MM.1S (cell line): Measurements from ENCODE around the gene H1-8.
A peak's percentile ranks its signal among the peaks of the same experiment; 100 is the strongest.

Experiments used
- DNase-seq: peaks from one replicate; pipeline ENCODE4 v3.0.0-alpha.2; 2015
- H2AFZ ChIP-seq: fragments of 300-600 bp; sonication (generic); 2 replicates; pipeline ENCODE4 v1.6.0; 2016; ENCODE audit warnings: antibody characterized with exemption, low read length
- H3F3A ChIP-seq: fragments of 300-600 bp; sonication (generic); 2 replicates; pipeline ENCODE4 v1.6.1; 2016; ENCODE audit warnings: mild to moderate bottlenecking, antibody characterized with exemption, low read length, moderate library complexity, mixed read lengths; ENCODE audit not compliant: insufficient read depth
- H3K27ac ChIP-seq: fragments of 300-600 bp; sonication (generic); 2 replicates; pipeline ENCODE4 v1.5.1; 2016; ENCODE audit warnings: mild to moderate bottlenecking, low read length
- H3K27me3 ChIP-seq: fragments of 300-600 bp; sonication (generic); replicated peaks from 2 replicates; pipeline ENCODE4 v1.6.0; 2016; ENCODE audit warnings: low read length; ENCODE audit not compliant: insufficient read depth
- H3K36me3 ChIP-seq: fragments of 300-600 bp; sonication (generic); replicated peaks from 2 replicates; pipeline ENCODE4 v1.6.1; 2016; ENCODE audit warnings: mild to moderate bottlenecking, low read length, mixed read lengths; ENCODE audit not compliant: insufficient read depth
- H3K4me1 ChIP-seq: fragments of 300-600 bp; sonication (generic); 2 replicates; pipeline ENCODE4 v1.6.1; 2016; ENCODE audit warnings: low read length, mixed read lengths
- H3K4me2 ChIP-seq: fragments of 300-600 bp; sonication (generic); 2 replicates; pipeline ENCODE4 v1.6.0; 2016; ENCODE audit warnings: low read depth, low read length
- H3K4me3 ChIP-seq: fragments of 300-600 bp; sonication (generic); 2 replicates; pipeline ENCODE4 v1.5.1; 2016; ENCODE audit warnings: low read length, mixed read lengths
- H3K79me2 ChIP-seq: fragments of 300-600 bp; sonication (generic); 2 replicates; pipeline ENCODE4 v1.6.1; 2016; ENCODE audit warnings: mixed run types, low read length, mixed read lengths
- H3K9ac ChIP-seq: fragments of 300-600 bp; sonication (generic); 2 replicates; pipeline ENCODE4 v1.6.1; 2016; ENCODE audit warnings: low read length, mixed read lengths
- H3K9me2 ChIP-seq: fragments of 300-600 bp; sonication (generic); replicated peaks from 2 replicates; pipeline ENCODE4 v1.6.1; 2016; ENCODE audit warnings: mild to moderate bottlenecking, low read length, mixed read lengths; ENCODE audit not compliant: insufficient read depth
- H3K9me3 ChIP-seq: fragments of 300-600 bp; sonication (generic); replicated peaks from 2 replicates; pipeline ENCODE4 v1.6.1; 2016; ENCODE audit warnings: mild to moderate bottlenecking, low read length, mixed read lengths; ENCODE audit not compliant: insufficient read depth
- H4K20me1 ChIP-seq: fragments of 300-600 bp; sonication (generic); 2 replicates; pipeline ENCODE4 v1.6.1; 2016; ENCODE audit warnings: mild to moderate bottlenecking, low read length, moderate library complexity, mixed read lengths; ENCODE audit not compliant: insufficient read depth
- EZH2 ChIP-seq: fragments of 300-600 bp; sonication (generic); optimal IDR thresholded peaks from 2 replicates; pipeline ENCODE3; 2017; ENCODE audit warnings: low read depth, mild to moderate bottlenecking, antibody characterized with exemption, low read length, mixed read lengths
- EZH2phosphoT487 ChIP-seq: fragments of 300-600 bp; sonication (generic); IDR thresholded peaks from 2 replicates; pipeline ENCODE4 v1.6.1; 2018; ENCODE audit warnings: antibody characterized with exemption, low read length
- TF ChIP-seq, protein P1 (sequence below): fragments of 300-600 bp; sonication (generic); IDR thresholded peaks from 2 replicates; pipeline ENCODE4 v1.5.1; 2016; ENCODE audit warnings: antibody characterized with exemption, low read length, mixed read lengths

Gene H1-8

DNA sequence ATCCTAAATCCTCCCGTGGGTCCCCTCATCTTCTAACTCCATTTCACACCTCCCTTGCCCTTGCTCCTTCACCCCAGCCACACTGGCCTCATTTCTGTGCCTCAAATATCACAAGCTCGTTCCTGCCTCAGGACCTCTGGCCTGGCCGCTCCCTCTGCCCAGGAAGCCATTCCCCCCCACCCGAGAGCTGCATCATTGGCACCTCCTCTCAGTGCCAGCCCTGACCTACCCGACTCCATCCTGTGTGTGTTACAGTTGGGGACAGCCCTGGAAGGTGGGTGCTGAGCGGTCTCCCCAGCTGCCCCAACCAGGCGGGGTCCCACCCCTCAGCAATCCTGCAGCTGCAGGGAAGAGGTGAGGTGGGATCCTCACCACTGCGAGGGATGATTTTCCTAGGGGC is 49.0 kb downstream of the H1-8 start:
- Histone ChIP-seq H3K9ac (no peak overlapping the region), H2AFZ (no peak overlapping the region), H3K9me2 (no peaks in the 10 kb centered on the region), H3K79me2 (no peaks in the 10 kb centered on the region), H3K27me3 (no peaks in the 10 kb centered on the region), H3K4me2 (no peak overlapping the region), H4K20me1 (no peaks in the 10 kb centered on the region), H3F3A (no peaks in the 10 kb centered on the region), H3K4me1 (no peaks in the 10 kb centered on the region; the same call in 1 of the 2 replicates), H3K9me3 (no peaks in the 10 kb centered on the region), H3K4me3 (no peak overlapping the region), H3K36me3 (no peaks in the 10 kb centered on the region), H3K27ac (no peak overlapping the region)
- TF ChIP-seq EZH2phosphoT487 (no peak), EZH2 (no peak)
- TF ChIP-seq, protein P1, sequence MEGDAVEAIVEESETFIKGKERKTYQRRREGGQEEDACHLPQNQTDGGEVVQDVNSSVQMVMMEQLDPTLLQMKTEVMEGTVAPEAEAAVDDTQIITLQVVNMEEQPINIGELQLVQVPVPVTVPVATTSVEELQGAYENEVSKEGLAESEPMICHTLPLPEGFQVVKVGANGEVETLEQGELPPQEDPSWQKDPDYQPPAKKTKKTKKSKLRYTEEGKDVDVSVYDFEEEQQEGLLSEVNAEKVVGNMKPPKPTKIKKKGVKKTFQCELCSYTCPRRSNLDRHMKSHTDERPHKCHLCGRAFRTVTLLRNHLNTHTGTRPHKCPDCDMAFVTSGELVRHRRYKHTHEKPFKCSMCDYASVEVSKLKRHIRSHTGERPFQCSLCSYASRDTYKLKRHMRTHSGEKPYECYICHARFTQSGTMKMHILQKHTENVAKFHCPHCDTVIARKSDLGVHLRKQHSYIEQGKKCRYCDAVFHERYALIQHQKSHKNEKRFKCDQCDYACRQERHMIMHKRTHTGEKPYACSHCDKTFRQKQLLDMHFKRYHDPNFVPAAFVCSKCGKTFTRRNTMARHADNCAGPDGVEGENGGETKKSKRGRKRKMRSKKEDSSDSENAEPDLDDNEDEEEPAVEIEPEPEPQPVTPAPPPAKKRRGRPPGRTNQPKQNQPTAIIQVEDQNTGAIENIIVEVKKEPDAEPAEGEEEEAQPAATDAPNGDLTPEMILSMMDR, result no peak
- DNase-seq, result no peak

DNA sequence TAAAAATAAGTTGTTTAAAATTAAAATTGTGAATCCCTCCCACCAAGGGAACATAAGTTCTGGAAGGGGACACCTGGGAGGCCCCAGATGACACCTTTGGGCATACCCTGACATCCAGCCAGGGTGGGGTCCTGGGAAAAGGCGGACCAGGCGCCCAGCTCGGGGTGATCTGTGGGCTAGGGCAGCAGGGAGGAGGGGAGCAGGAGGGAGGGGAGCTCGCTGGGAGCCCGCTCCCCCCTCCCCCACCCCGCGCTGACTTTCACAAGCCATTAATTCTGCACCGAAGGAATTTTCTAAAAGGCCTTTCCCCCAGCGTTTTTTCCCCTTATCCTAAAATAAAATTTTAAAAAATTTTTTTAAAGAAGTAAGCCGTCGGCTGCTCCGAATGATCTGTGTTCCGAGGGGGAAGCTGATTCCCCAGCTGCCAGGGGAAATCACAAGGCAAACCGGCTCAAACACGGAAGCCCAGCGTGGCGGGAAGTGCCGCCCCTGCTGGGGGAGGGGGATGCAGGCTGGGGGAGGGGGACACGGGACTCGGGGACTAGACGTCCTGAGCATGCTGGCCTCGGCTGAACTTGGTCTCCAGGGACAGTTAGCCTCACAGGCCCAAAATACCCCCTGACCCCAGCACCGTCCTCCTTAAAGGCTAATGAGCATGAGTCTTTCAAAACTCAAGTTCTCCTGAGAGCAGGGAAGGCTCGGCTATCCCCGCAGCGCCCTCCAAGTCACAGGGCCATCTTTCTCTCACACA is 49.6 kb downstream of the H1-8 start:
- H3F3A ChIP-seq, result no peaks in the 10 kb centered on the region
- TF ChIP-seq, protein P1, result no peak
- no peak for TF ChIP-seq EZH2
- TF ChIP-seq EZH2phosphoT487, result no peak
- no peaks in the 10 kb centered on the region for H4K20me1 ChIP-seq
- no peak overlapping the region for H3K9ac ChIP-seq
- H3K79me2 ChIP-seq, result no peaks in the 10 kb centered on the region
- no peak overlapping the region for H2AFZ ChIP-seq
- no peaks in the 10 kb centered on the region for H3K27me3 ChIP-seq
- H3K4me2 ChIP-seq, result no peak overlapping the region
- DNase-seq, result no peak
- H3K36me3 ChIP-seq, result no peaks in the 10 kb centered on the region
- H3K27ac ChIP-seq, result no peak overlapping the region
- H3K4me1 ChIP-seq, result no peaks in the 10 kb centered on the region; the same call in 1 of the 2 replicates
- H3K4me3 ChIP-seq, result no peak overlapping the region
- H3K9me3 ChIP-seq, result no peaks in the 10 kb centered on the region
- H3K9me2 ChIP-seq, result no peaks in the 10 kb centered on the region

DNA sequence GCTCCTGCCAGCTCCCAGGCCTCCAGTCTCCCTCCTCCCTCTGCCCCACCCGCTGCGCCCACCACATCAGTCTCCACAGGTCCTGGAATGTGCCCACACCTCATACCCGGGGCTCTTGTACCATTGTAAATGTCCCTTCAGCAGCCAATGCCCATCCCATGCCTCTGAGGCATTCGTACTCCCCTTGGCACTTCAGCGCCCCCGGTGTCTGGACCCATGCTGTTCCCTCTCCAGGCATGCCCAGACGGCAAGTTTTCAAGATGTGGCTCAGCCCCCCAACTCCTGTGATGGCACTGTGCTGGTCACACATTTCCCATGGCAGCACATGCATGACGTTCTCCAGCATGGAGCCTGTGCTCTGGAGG is 50.2 kb downstream of the H1-8 start:
- Histone ChIP-seq H3K9ac (no peak overlapping the region), H3K4me2 (no peak overlapping the region), H2AFZ (0 out of 2 replicates have a peak overlapping the region, but pooled peaks have one; percentile 4), H3K27ac (no peak overlapping the region), H4K20me1 (no peaks in the 10 kb centered on the region), H3K36me3 (no peaks in the 10 kb centered on the region), H3K27me3 (no peaks in the 10 kb centered on the region), H3F3A (no peaks in the 10 kb centered on the region), H3K9me2 (no peaks in the 10 kb centered on the region), H3K79me2 (no peaks in the 10 kb centered on the region), H3K9me3 (no peaks in the 10 kb centered on the region), H3K4me1 (no peaks in the 10 kb centered on the region; the same call in 1 of the 2 replicates), H3K4me3 (no peak overlapping the region)
- TF ChIP-seq, protein P1, result 0 out of 2 replicates have a peak, but pooled peaks have one; percentile 3
- TF ChIP-seq EZH2phosphoT487, result no peak
- no peak for TF ChIP-seq EZH2
- DNase-seq, result no peak
